Central memory CD8-positive, alpha-beta T cell (primary cell): ENCODE data around the gene UBE2E2.

Source experiments
- ATAC-seq: fragments of 150-1000 bp; cut with Tn5 transposase; replicated peaks from 2 replicates; pipeline ENCODE4 v1.10.0; 2022; ENCODE audit warnings: mild to moderate bottlenecking, moderate FRiP score, moderate number of reproducible peaks; ENCODE audit not compliant: poor library complexity, severe bottlenecking; ENCODE audit errors: extremely low read depth
- DNase-seq, 2 donors: peaks; one replicate each; pipeline ENCODE4 v3.0.0; 2021; ENCODE audit warnings: low spot score in 2 of 2
- H3K27ac Mint-ChIP-seq: one replicate; pipeline ENCODE4 v1.8.0; 2022; ENCODE audit warnings: low read depth, mild to moderate bottlenecking, moderate library complexity, mixed read lengths
- H3K27me3 Mint-ChIP-seq: one replicate; pipeline ENCODE4 v1.8.0; 2022; ENCODE audit warnings: mixed read lengths
- H3K36me3 Mint-ChIP-seq: one replicate; pipeline ENCODE4 v1.8.0; 2022; ENCODE audit warnings: mild to moderate bottlenecking, moderate library complexity, mixed read lengths; ENCODE audit not compliant: insufficient read depth
- H3K4me1 Mint-ChIP-seq: one replicate; pipeline ENCODE4 v1.8.0; 2022; ENCODE audit warnings: mixed read lengths
- H3K4me3 Mint-ChIP-seq: one replicate; pipeline ENCODE4 v1.8.0; 2022; ENCODE audit warnings: mild to moderate bottlenecking, moderate library complexity, mixed read lengths
- H3K9me3 Mint-ChIP-seq: one replicate; pipeline ENCODE4 v1.8.0; 2022; ENCODE audit warnings: mixed read lengths

UBE2E2 gene

GRCh38 chr3:23481011-23481615 lies 278.0 kb downstream of the UBE2E2 start:
- no peaks in the 10 kb centered on the region for H3K36me3 Mint-ChIP-seq

GRCh38 chr3:23481616-23482278 lies 278.6 kb downstream of the UBE2E2 start:
- Mint-ChIP-seq H3K9me3 (peaks cover 8% of the 10 kb centered on the region), H3K36me3 (no peaks in the 10 kb centered on the region), H3K4me3 (no peak overlapping the region), H3K27ac (no peak overlapping the region), H3K4me1 (no peaks in the 10 kb centered on the region), H3K27me3 (peaks cover 10% of the 10 kb centered on the region)
- ATAC-seq (no peak), DNase-seq (no peak)

More at GRCh38 chr3:23481011-23481615, 278.0 kb downstream of the UBE2E2 start:
- Mint-ChIP-seq H3K4me1 (no peaks in the 10 kb centered on the region), H3K27ac (no peak overlapping the region), H3K9me3 (peaks cover 8% of the 10 kb centered on the region), H3K4me3 (no peak overlapping the region), H3K27me3 (peaks cover 13% of the 10 kb centered on the region)
- ATAC-seq (no peak), DNase-seq (no peak)

GRCh38 chr3:23484386-23484785 lies 281.3 kb downstream of the UBE2E2 start:
- Mint-ChIP-seq H3K27ac (no peak overlapping the region), H3K36me3 (no peaks in the 10 kb centered on the region), H3K9me3 (no peaks in the 10 kb centered on the region), H3K4me3 (no peak overlapping the region), H3K4me1 (no peaks in the 10 kb centered on the region), H3K27me3 (no peaks in the 10 kb centered on the region)
- ATAC-seq (no peak), DNase-seq (no peak)

GRCh38 chr3:23485922-23486321 lies 282.8 kb downstream of the UBE2E2 start:
- H3K9me3 Mint-ChIP-seq, result no peaks in the 10 kb centered on the region
- H3K27ac Mint-ChIP-seq, result no peak overlapping the region
- no peaks in the 10 kb centered on the region for H3K36me3 Mint-ChIP-seq
- no peak for ATAC-seq
- no peak overlapping the region for H3K4me3 Mint-ChIP-seq
- H3K27me3 Mint-ChIP-seq, result no peaks in the 10 kb centered on the region
- DNase-seq, result no peak
- H3K4me1 Mint-ChIP-seq, result no peaks in the 10 kb centered on the region

- H3K4me1 Mint-ChIP-seq, result no peaks in the 10 kb centered on the region
- DNase-seq (no peak), ATAC-seq (no peak)
- no peak overlapping the region for H3K4me3 Mint-ChIP-seq
- H3K27ac Mint-ChIP-seq, result no peak overlapping the region
- no peaks in the 10 kb centered on the region for H3K9me3 Mint-ChIP-seq
- H3K36me3 Mint-ChIP-seq, result no peaks in the 10 kb centered on the region
- no peaks in the 10 kb centered on the region for H3K27me3 Mint-ChIP-seq
Observed at GRCh38 chr3:23487015-23487414, 283.9 kb downstream of the UBE2E2 start.

- no peaks in the 10 kb centered on the region for H3K4me1 Mint-ChIP-seq
- no peak for DNase-seq
- no peak for ATAC-seq
- H3K4me3 Mint-ChIP-seq, result no peak overlapping the region
- no peak overlapping the region for H3K27ac Mint-ChIP-seq
- no peaks in the 10 kb centered on the region for H3K27me3 Mint-ChIP-seq
- no peaks in the 10 kb centered on the region for H3K36me3 Mint-ChIP-seq
- no peaks in the 10 kb centered on the region for H3K9me3 Mint-ChIP-seq
Observed at GRCh38 chr3:23488618-23489017, 285.5 kb downstream of the UBE2E2 start.

GRCh38 chr3:23489300-23490158 lies 286.4 kb downstream of the UBE2E2 start:
- Mint-ChIP-seq H3K9me3 (no peaks in the 10 kb centered on the region), H3K4me1 (no peaks in the 10 kb centered on the region), H3K27ac (no peak overlapping the region), H3K4me3 (no peak overlapping the region), H3K27me3 (no peaks in the 10 kb centered on the region), H3K36me3 (no peaks in the 10 kb centered on the region)
- DNase-seq (no peak), ATAC-seq (no peak)

GRCh38 chr3:23490459-23490858 lies 287.3 kb downstream of the UBE2E2 start:
- DNase-seq (no peak), ATAC-seq (no peak)
- Mint-ChIP-seq H3K4me1 (no peaks in the 10 kb centered on the region), H3K36me3 (no peaks in the 10 kb centered on the region), H3K9me3 (no peaks in the 10 kb centered on the region), H3K27ac (no peak overlapping the region), H3K27me3 (no peaks in the 10 kb centered on the region), H3K4me3 (no peak overlapping the region)

GRCh38 chr3:23492057-23492456 lies 288.9 kb downstream of the UBE2E2 start:
- no peaks in the 10 kb centered on the region for H3K4me1 Mint-ChIP-seq
- H3K9me3 Mint-ChIP-seq, result no peaks in the 10 kb centered on the region
- DNase-seq (no peak), ATAC-seq (no peak)
- peaks cover 2% of the 10 kb centered on the region for H3K27me3 Mint-ChIP-seq
- H3K36me3 Mint-ChIP-seq, result no peaks in the 10 kb centered on the region
- no peak overlapping the region for H3K4me3 Mint-ChIP-seq
- no peak overlapping the region for H3K27ac Mint-ChIP-seq

GRCh38 chr3:23493889-23494288 lies 290.8 kb downstream of the UBE2E2 start:
- DNase-seq, result no peak
- Mint-ChIP-seq H3K4me3 (no peak overlapping the region), H3K9me3 (no peaks in the 10 kb centered on the region), H3K36me3 (no peaks in the 10 kb centered on the region), H3K27ac (no peak overlapping the region), H3K27me3 (peaks cover 8% of the 10 kb centered on the region), H3K4me1 (no peaks in the 10 kb centered on the region)
- ATAC-seq, result no peak

GRCh38 chr3:23494967-23495366 lies 291.8 kb downstream of the UBE2E2 start:
- ATAC-seq, result no peak
- DNase-seq, result no peak
- Mint-ChIP-seq H3K4me1 (no peaks in the 10 kb centered on the region), H3K27me3 (peaks cover 8% of the 10 kb centered on the region), H3K36me3 (no peaks in the 10 kb centered on the region), H3K27ac (no peak overlapping the region), H3K9me3 (no peaks in the 10 kb centered on the region), H3K4me3 (no peak overlapping the region)

GRCh38 chr3:23495507-23495906 lies 292.4 kb downstream of the UBE2E2 start:
- no peak for DNase-seq
- no peak for ATAC-seq
- Mint-ChIP-seq H3K27me3 (peaks cover 12% of the 10 kb centered on the region), H3K4me1 (no peaks in the 10 kb centered on the region), H3K9me3 (no peaks in the 10 kb centered on the region), H3K4me3 (no peak overlapping the region), H3K27ac (no peak overlapping the region), H3K36me3 (no peaks in the 10 kb centered on the region)

GRCh38 chr3:23496165-23496564 lies 293.0 kb downstream of the UBE2E2 start:
- no peaks in the 10 kb centered on the region for H3K4me1 Mint-ChIP-seq
- no peak overlapping the region for H3K4me3 Mint-ChIP-seq
- H3K9me3 Mint-ChIP-seq, result no peaks in the 10 kb centered on the region
- H3K27ac Mint-ChIP-seq, result no peak overlapping the region
- ATAC-seq (no peak), DNase-seq (no peak)
- no peaks in the 10 kb centered on the region for H3K36me3 Mint-ChIP-seq
- H3K27me3 Mint-ChIP-seq, result peaks cover 18% of the 10 kb centered on the region
